Inflammatory macrophage treated with lipopolysaccharide for 1 hour (primary cell): ENCODE measurements around the gene APOBEC3G.
"Not testable (repeated sequence)": the region's sequence is repeated elsewhere in the genome, so short reads cannot be mapped to it uniquely, and the experiment has no call there.

Experiments used
- DNase-seq, 2 donors: peaks; one replicate each; pipeline ENCODE4 v3.0.0-alpha.2; 2020 to 2022

Gene APOBEC3G

GRCh38 chr22:39068033-39068785 lies 8.9 kb upstream of the APOBEC3G start:
- no peak for DNase-seq

- DNase-seq, result no peak
Observed at GRCh38 chr22:39070186-39070585, 6.9 kb upstream of the APOBEC3G start.

- peak in 1 of 2 donors; percentile 27 for DNase-seq
Observed at GRCh38 chr22:39072581-39072981, 4.5 kb upstream of the APOBEC3G start.

- DNase-seq, result no peak
Observed at GRCh38 chr22:39073981-39074380, 3.1 kb upstream of the APOBEC3G start.

- not testable (repeated sequence) for DNase-seq
Observed at GRCh38 chr22:39076155-39077025, 685 bp upstream of the APOBEC3G start.

GRCh38 chr22:39077912-39078311 lies 837 bp downstream of the APOBEC3G start:
- DNase-seq, result not testable (repeated sequence)

- no peak for DNase-seq
Observed at GRCh38 chr22:39078329-39078728, 1.3 kb downstream of the APOBEC3G start.

GRCh38 chr22:39079054-39079637 lies 2.1 kb downstream of the APOBEC3G start:
- not testable (repeated sequence) for DNase-seq

GRCh38 chr22:39080052-39080762 lies 3.1 kb downstream of the APOBEC3G start:
- DNase-seq, result no peak

GRCh38 chr22:39081016-39081415 lies 3.9 kb downstream of the APOBEC3G start:
- no peak for DNase-seq

- DNase-seq, result no peak
Observed at GRCh38 chr22:39081598-39081997, 4.5 kb downstream of the APOBEC3G start.

- DNase-seq, result no peak
Observed at GRCh38 chr22:39083212-39084165, 6.4 kb downstream of the APOBEC3G start.

- no peak for DNase-seq
Observed at GRCh38 chr22:39084666-39085065, 7.6 kb downstream of the APOBEC3G start.

GRCh38 chr22:39087098-39087497 lies 10.0 kb downstream of the APOBEC3G start:
- no peak for DNase-seq

GRCh38 chr22:39087881-39088684 lies 11.0 kb downstream of the APOBEC3G start:
- DNase-seq, result no peak

GRCh38 chr22:39088685-39089032 lies 11.6 kb downstream of the APOBEC3G start:
- no peak for DNase-seq

- DNase-seq, result no peak
Observed at GRCh38 chr22:39089928-39090327, 12.9 kb downstream of the APOBEC3G start.

- no peak for DNase-seq
Observed at GRCh38 chr22:39090426-39091064, 13.5 kb downstream of the APOBEC3G start.

GRCh38 chr22:39091126-39092081 lies 14.3 kb downstream of the APOBEC3G start:
- DNase-seq, result no peak
